ENCODE data around the gene AKIRIN1.

DNA sequence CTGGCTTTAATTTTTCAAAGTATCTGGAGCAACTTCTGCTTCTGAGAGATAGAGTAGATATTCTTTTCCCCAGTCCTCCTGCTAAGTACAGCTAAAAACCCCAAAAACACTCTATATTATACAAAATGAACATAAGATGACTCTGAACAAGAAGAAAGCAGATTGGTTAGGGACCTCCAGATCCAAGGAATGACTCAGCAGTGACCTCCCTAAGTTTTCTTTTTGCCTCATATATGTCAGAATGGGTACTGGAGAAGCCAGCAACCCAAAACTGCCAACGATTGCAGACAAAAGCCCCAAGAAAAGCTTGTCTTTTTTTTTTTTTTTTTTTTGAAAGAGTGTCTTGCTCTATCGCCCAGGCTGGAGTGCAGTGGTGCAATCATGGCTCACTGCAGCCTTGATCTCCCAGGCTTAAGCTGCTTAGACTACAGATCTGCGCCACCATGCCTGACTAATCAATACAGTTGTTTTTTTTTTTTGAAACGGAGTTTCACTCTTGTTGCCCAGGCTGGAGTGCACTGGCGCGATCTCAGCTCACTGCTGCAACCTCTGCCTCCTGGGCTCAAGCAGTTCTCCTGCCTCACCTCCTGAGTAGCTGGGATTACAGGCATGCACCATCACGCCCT is 57.8 kb downstream of the AKIRIN1 start:
- TF ChIP-seq ZFP30 (CRISPR knock-in tag; IDR thresholded peaks at IDR 0.05) (no peak), PPARA (CRISPR knock-in tag; IDR thresholded peaks at IDR 0.05; ENCODE audit: borderline replicate concordance) (no peak), ISL1 (CRISPR knock-in tag; IDR thresholded peaks at IDR 0.05) (no peak), SNAI2 (CRISPR knock-in tag; IDR thresholded peaks at IDR 0.05) (no peak), RARB (CRISPR knock-in tag; IDR thresholded peaks at IDR 0.05) (no peak)
- TF ChIP-seq, protein P1, sequence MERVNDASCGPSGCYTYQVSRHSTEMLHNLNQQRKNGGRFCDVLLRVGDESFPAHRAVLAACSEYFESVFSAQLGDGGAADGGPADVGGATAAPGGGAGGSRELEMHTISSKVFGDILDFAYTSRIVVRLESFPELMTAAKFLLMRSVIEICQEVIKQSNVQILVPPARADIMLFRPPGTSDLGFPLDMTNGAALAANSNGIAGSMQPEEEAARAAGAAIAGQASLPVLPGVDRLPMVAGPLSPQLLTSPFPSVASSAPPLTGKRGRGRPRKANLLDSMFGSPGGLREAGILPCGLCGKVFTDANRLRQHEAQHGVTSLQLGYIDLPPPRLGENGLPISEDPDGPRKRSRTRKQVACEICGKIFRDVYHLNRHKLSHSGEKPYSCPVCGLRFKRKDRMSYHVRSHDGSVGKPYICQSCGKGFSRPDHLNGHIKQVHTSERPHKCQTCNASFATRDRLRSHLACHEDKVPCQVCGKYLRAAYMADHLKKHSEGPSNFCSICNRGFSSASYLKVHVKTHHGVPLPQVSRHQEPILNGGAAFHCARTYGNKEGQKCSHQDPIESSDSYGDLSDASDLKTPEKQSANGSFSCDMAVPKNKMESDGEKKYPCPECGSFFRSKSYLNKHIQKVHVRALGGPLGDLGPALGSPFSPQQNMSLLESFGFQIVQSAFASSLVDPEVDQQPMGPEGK (CRISPR knock-in tag; IDR thresholded peaks at IDR 0.05; ENCODE audit: borderline replicate concordance), result no peak

All from SK-N-SH treated with all-trans-retinoic acid at 6 μM for 48 hours (cell line).